CD14-positive monocyte (primary cell): ENCODE data around the gene ACSL3. TPM values are rescaled to one million over a fixed set of nuclear protein-coding genes. Genes with fewer than 3 reads are reported as not detected.

ENCODE experiments used
- DNase-seq, 3 donors: peaks; one replicate each; pipeline ENCODE4 v3.0.0-alpha.2; 2011 to 2022
- H2AFZ ChIP-seq: 2 replicates; pipeline ENCODE4 v1.6.0; 2012; ENCODE audit warnings: mild to moderate bottlenecking, low read depth, low read length, inconsistent platforms; ENCODE audit not compliant: insufficient read depth, poor library complexity, severe bottlenecking
- H3K27ac ChIP-seq, 2 donors: 1 replicate in 1 of 2; 2 replicates in 1 of 2; pipeline ENCODE4 v1.5.1; 2012 to 2013; ENCODE audit warnings: low read length in 2 of 2, control low read depth in 1 of 2, inconsistent platforms in 1 of 2, low read depth in 1 of 2, mild to moderate bottlenecking in 1 of 2
- H3K27me3 ChIP-seq, 2 donors: one replicate each; pipeline versions ENCODE4 v1.6.0 to v1.6.1; 2011 to 2013; ENCODE audit warnings: low read length in 2 of 2; ENCODE audit not compliant: control insufficient read depth in 2 of 2, insufficient read depth in 2 of 2
- H3K36me3 ChIP-seq, 2 donors: replicated peaks in 1 of 2; 1 replicate in 1 of 2; 2 replicates in 1 of 2; pipeline versions ENCODE4 v1.5.1 to v1.6.1; 2012 to 2013; ENCODE audit warnings: low read length in 2 of 2, control low read depth in 1 of 2, inconsistent platforms in 1 of 2, mild to moderate bottlenecking in 1 of 2; ENCODE audit not compliant: insufficient read depth in 2 of 2, control insufficient read depth in 1 of 2
- H3K4me1 ChIP-seq, 2 donors: 1 replicate in 1 of 2; 2 replicates in 1 of 2; pipeline versions ENCODE4 v1.5.1 to v1.6.1; 2012 to 2013; ENCODE audit warnings: low read length in 2 of 2, control low read depth in 1 of 2, inconsistent platforms in 1 of 2, mild to moderate bottlenecking in 1 of 2, moderate library complexity in 1 of 2; ENCODE audit not compliant: insufficient read depth in 2 of 2, control insufficient read depth in 1 of 2
- H3K4me2 ChIP-seq: replicated peaks from 2 replicates; pipeline ENCODE3; 2012; ENCODE audit warnings: low read length, moderate library complexity, mild to moderate bottlenecking; ENCODE audit not compliant: poor library complexity, severe bottlenecking; ENCODE audit errors: extremely low read depth
- H3K4me3 ChIP-seq, 3 experiments: fragments of 200-600 bp in 1 of 3; sonication (generic) in 1 of 3; replicated peaks in 1 of 3; 1 replicate in 2 of 3; 2 replicates in 1 of 3; pipeline ENCODE4 v1.5.1; 2011 to 2013; ENCODE audit warnings: low read length in 3 of 3, mild to moderate bottlenecking in 3 of 3, control low read depth in 2 of 3, low read depth in 2 of 3, inconsistent platforms in 1 of 3, moderate library complexity in 1 of 3
- H3K79me2 ChIP-seq: 2 replicates; pipeline ENCODE4 v1.6.0; 2012; ENCODE audit warnings: mild to moderate bottlenecking, control low read depth, inconsistent platforms, low read length, moderate library complexity; ENCODE audit not compliant: insufficient read depth
- H3K9ac ChIP-seq: 2 replicates; pipeline ENCODE4 v1.6.0; 2017; ENCODE audit warnings: low read length, mild to moderate bottlenecking; ENCODE audit not compliant: insufficient read depth, poor library complexity, severe bottlenecking
- H3K9me3 ChIP-seq, 2 donors: replicated peaks in 1 of 2; 1 replicate in 1 of 2; 2 replicates in 1 of 2; pipeline versions ENCODE4 v1.5.1 to v1.6.1; 2012 to 2013; ENCODE audit warnings: low read length in 2 of 2, control low read depth in 1 of 2; ENCODE audit not compliant: control insufficient read depth in 1 of 2, insufficient read depth in 1 of 2
- H4K20me1 ChIP-seq: 2 replicates; pipeline ENCODE4 v1.6.0; 2012; ENCODE audit warnings: mild to moderate bottlenecking, low read length, control low read depth, moderate library complexity; ENCODE audit not compliant: insufficient read depth
- H3K27ac Mint-ChIP-seq, 7 donors: one replicate each; pipeline ENCODE4 v1.8.0; 2020; ENCODE audit warnings: mild to moderate bottlenecking in 7 of 7, mixed read lengths in 7 of 7, moderate library complexity in 6 of 7, inconsistent platforms in 2 of 7
- H3K27me3 Mint-ChIP-seq, 3 donors: one replicate each; pipeline ENCODE4 v1.8.0; 2021 to 2022; ENCODE audit warnings: low read depth in 3 of 3, mild to moderate bottlenecking in 3 of 3, mixed read lengths in 3 of 3, moderate library complexity in 3 of 3, inconsistent platforms in 1 of 3
- H3K36me3 Mint-ChIP-seq, 2 donors: one replicate each; pipeline ENCODE4 v1.8.0; 2020; ENCODE audit warnings: mixed read lengths in 2 of 2, inconsistent platforms in 1 of 2, mild to moderate bottlenecking in 1 of 2
- H3K4me1 Mint-ChIP-seq: one replicate; pipeline ENCODE4 v1.8.0; 2020; ENCODE audit warnings: mild to moderate bottlenecking, mixed read lengths
- H3K4me3 Mint-ChIP-seq, 2 donors: one replicate each; pipeline ENCODE4 v1.8.0; 2020; ENCODE audit warnings: mild to moderate bottlenecking in 2 of 2, mixed read lengths in 2 of 2, moderate library complexity in 1 of 2
- H3K9me3 Mint-ChIP-seq, 7 donors: one replicate each; pipeline ENCODE4 v1.8.0; 2020 to 2022; ENCODE audit warnings: mixed read lengths in 7 of 7, mild to moderate bottlenecking in 6 of 7, moderate library complexity in 6 of 7, inconsistent platforms in 2 of 7
- WGBS: methylation state at CpG from one replicate; pipeline ENCODE4 v1.1.5; 2013; ENCODE audit warnings: missing lambda C conversion rate; ENCODE audit not compliant: insufficient coverage; 5-methylcytosine and 5-hydroxymethylcytosine counted together
- intact Hi-C, 2 donors: fragments of 100-400 bp; cut with micrococcal nuclease; formaldehyde crosslinking; loops; one replicate each; pipeline versions ENCODE4 v1.15.0 to v1.15.1; 2023
- polyA plus RNA-seq, 3 donors: library from polyadenylated mRNA; depleted of rRNA in 1 of 3; unstranded in 2 of 3; stranded (reverse) in 1 of 3; fragments of 300-500 nt in 2 of 3; fragments of >200 nt in 1 of 3; fragmentation: Illumina TruSeq in 2 of 3; gene quantifications; 1 replicate in 2 of 3; 2 replicates in 1 of 3; pipeline ENCODE4 v1.2.3, GENCODE V29; 2012 to 2021
- TF ChIP-seq, protein P1 (sequence below): fragments of 200-600 bp; IDR thresholded peaks from one replicate; pipeline ENCODE4 v1.8.0; 2022; ENCODE audit warnings: antibody characterized with exemption, mild to moderate bottlenecking

The ACSL3 gene
- polyA plus RNA-seq, 3 donors: 8.8 to 24.4 (median 19.9) TPM

DNA sequence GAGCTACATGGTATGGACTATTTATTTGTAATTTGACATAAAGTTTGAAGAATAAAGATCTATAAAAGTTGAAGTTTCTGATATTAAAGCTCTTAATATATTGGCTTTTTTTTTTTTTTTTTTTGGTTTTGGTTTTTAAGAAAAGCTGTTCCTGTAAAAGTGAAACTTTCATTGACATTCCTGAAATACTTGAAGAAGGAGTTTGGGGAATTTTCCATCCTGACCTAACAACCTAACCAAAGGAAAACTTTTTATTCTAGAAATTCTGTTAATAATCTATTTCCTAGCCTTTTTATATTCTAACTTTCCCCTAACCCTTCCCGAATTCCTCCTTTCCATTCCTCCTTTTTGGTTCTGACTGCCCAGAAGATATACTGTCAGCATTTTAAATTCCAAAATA is 83.7 kb downstream of the ACSL3 start:
- peaks cover 0 to 10% (median 3%) of the 10 kb centered on the region in 3 donors for H3K27me3 Mint-ChIP-seq

DNA sequence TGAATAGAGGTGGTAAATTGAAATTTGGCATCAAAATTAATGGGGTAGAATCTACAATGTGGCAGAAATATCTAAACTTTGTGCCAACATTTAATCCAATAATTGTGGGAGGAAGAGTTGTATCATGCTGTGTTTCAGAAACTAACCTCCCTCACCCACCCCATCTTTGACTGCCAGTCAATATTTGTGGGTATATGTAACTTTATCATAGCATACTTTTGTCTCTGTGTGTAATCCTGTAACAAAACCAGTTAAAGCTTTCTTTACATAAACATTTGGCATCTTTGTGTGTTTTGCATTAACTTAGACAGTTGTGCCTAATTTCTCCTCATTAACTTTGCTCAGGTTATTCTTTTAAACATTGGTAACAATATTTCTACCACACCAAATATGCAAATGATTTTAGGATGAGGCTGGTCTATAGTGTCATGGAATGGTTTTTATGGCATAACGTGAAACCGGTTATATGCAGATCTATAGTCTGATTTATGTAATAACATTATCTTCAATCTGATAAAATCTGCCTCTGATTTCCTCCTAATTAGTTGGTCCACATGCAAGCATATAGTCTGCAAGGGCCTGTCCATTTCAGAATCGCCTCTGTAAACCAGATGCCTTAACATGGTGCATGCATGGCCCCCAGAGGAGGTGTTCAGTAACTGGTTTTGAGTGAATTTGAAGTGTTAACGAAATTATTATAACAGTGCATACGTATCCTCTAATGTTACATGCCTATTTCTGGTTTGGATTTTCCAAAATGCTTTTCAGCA is 84.3 kb downstream of the ACSL3 start:
- H3K9me3 Mint-ChIP-seq: peaks cover 0 to 1% (median 0%) of the 10 kb centered on the region in 7 donors
- no peak overlapping the region for H3K27ac ChIP-seq
- intact Hi-C loops: no loop called here
- no peaks in the 10 kb centered on the region for H3K79me2 ChIP-seq
- DNase-seq: no peak
- TF ChIP-seq, protein P1, sequence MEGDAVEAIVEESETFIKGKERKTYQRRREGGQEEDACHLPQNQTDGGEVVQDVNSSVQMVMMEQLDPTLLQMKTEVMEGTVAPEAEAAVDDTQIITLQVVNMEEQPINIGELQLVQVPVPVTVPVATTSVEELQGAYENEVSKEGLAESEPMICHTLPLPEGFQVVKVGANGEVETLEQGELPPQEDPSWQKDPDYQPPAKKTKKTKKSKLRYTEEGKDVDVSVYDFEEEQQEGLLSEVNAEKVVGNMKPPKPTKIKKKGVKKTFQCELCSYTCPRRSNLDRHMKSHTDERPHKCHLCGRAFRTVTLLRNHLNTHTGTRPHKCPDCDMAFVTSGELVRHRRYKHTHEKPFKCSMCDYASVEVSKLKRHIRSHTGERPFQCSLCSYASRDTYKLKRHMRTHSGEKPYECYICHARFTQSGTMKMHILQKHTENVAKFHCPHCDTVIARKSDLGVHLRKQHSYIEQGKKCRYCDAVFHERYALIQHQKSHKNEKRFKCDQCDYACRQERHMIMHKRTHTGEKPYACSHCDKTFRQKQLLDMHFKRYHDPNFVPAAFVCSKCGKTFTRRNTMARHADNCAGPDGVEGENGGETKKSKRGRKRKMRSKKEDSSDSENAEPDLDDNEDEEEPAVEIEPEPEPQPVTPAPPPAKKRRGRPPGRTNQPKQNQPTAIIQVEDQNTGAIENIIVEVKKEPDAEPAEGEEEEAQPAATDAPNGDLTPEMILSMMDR: no peak
- no peak overlapping the region for H3K9ac ChIP-seq
- no peaks in the 10 kb centered on the region for H3K9me3 ChIP-seq
- H2AFZ ChIP-seq: no peak overlapping the region
- WGBS: no CpG with 5 or more reads among the region's 5 CpGs
- no peaks in the 10 kb centered on the region for H4K20me1 ChIP-seq
- H3K4me2 ChIP-seq: no peak overlapping the region
- peaks cover 0 to 10% (median 3%) of the 10 kb centered on the region in 3 donors for H3K27me3 Mint-ChIP-seq
- H3K4me3 Mint-ChIP-seq: no peak overlapping the region
- H3K4me1 Mint-ChIP-seq: no peaks in the 10 kb centered on the region
- peaks cover 8 to 14% of the 10 kb centered on the region in 2 donors for H3K36me3 ChIP-seq
- peaks cover 17 to 19% of the 10 kb centered on the region in 2 donors for H3K36me3 Mint-ChIP-seq
- H3K4me3 ChIP-seq: no peak overlapping the region
- H3K27ac Mint-ChIP-seq: no peak overlapping the region
- no peaks in the 10 kb centered on the region for H3K4me1 ChIP-seq
- H3K27me3 ChIP-seq: peaks cover 0 to 4% of the 10 kb centered on the region in 2 donors

More for the DNA sequence above, 83.7 kb downstream of the ACSL3 start:
- H3K9me3 ChIP-seq: no peaks in the 10 kb centered on the region
- Mint-ChIP-seq H3K9me3 (peaks cover 0 to 1% (median 0%) of the 10 kb centered on the region in 7 donors), H3K4me1 (no peaks in the 10 kb centered on the region), H3K27ac (no peak overlapping the region), H3K4me3 (no peak overlapping the region), H3K36me3 (peaks cover 17 to 19% of the 10 kb centered on the region in 2 donors)
- H3K27ac ChIP-seq: no peak overlapping the region
- intact Hi-C loops: no loop called here
- WGBS: no CpG with 5 or more reads among the region's 1 CpG
- peaks cover 0 to 2% of the 10 kb centered on the region in 2 donors for H3K27me3 ChIP-seq
- H3K4me2 ChIP-seq: no peak overlapping the region
- H3K9ac ChIP-seq: no peak overlapping the region
- TF ChIP-seq, protein P1: no peak
- H3K36me3 ChIP-seq: peaks cover 8 to 16% of the 10 kb centered on the region in 2 donors
- DNase-seq: no peak
- H4K20me1 ChIP-seq: no peaks in the 10 kb centered on the region
- H3K79me2 ChIP-seq: no peaks in the 10 kb centered on the region
- H3K4me3 ChIP-seq: no peak overlapping the region
- no peaks in the 10 kb centered on the region for H3K4me1 ChIP-seq
- H2AFZ ChIP-seq: no peak overlapping the region
